GM18517 (cell line): Measurements from ENCODE around the gene CTIF.

ENCODE experiments used
- ATAC-seq: cut with Tn5 transposase; IDR thresholded peaks from one replicate; pipeline ENCODE4 v1.9.1; 2021; ENCODE audit warnings: mild to moderate bottlenecking, moderate library complexity; ENCODE audit not compliant: unreplicated experiment

The CTIF gene

GRCh38 chr18:48675912-48676311 is 137.1 kb downstream of the CTIF start:
- ATAC-seq: no peak

GRCh38 chr18:48676346-48676745 is 137.5 kb downstream of the CTIF start:
- ATAC-seq: no peak

GRCh38 chr18:48676756-48677368 is 138.0 kb downstream of the CTIF start:
- no peak for ATAC-seq

GRCh38 chr18:48678237-48679115 is 139.6 kb downstream of the CTIF start:
- ATAC-seq: no peak

GRCh38 chr18:48679236-48679635 is 140.4 kb downstream of the CTIF start:
- ATAC-seq: no peak

- no peak for ATAC-seq
Measured at GRCh38 chr18:48680339-48681250, 141.8 kb downstream of the CTIF start.

GRCh38 chr18:48682768-48683167 is 143.9 kb downstream of the CTIF start:
- ATAC-seq: no peak

- ATAC-seq: no peak
Measured at GRCh38 chr18:48683197-48683596, 144.4 kb downstream of the CTIF start.

GRCh38 chr18:48683661-48684060 is 144.8 kb downstream of the CTIF start:
- no peak for ATAC-seq

GRCh38 chr18:48687346-48688042 is 148.7 kb downstream of the CTIF start:
- no peak for ATAC-seq

GRCh38 chr18:48688961-48689360 is 150.1 kb downstream of the CTIF start:
- ATAC-seq: no peak

GRCh38 chr18:48689548-48689947 is 150.7 kb downstream of the CTIF start:
- no peak for ATAC-seq

- no peak for ATAC-seq
Measured at GRCh38 chr18:48690494-48690893, 151.7 kb downstream of the CTIF start.

- no peak for ATAC-seq
Measured at GRCh38 chr18:48693006-48693405, 154.2 kb downstream of the CTIF start.

GRCh38 chr18:48693625-48694262 is 154.9 kb downstream of the CTIF start:
- no peak for ATAC-seq

GRCh38 chr18:48694295-48694694 is 155.5 kb downstream of the CTIF start:
- no peak for ATAC-seq

- ATAC-seq: no peak
Measured at GRCh38 chr18:48695671-48696070, 156.8 kb downstream of the CTIF start.

- no peak for ATAC-seq
Measured at GRCh38 chr18:48696218-48696617, 157.4 kb downstream of the CTIF start.

GRCh38 chr18:48697441-48697840 is 158.6 kb downstream of the CTIF start:
- no peak for ATAC-seq

GRCh38 chr18:48698707-48699106 is 159.9 kb downstream of the CTIF start:
- ATAC-seq: no peak
